RWPE2 (cell line): ENCODE results near the gene TRIM29.

Experiments used
- ATAC-seq: fragments of 200-7000 bp; cut with Tn5 transposase; 3 replicates; pipeline ENCODE4 v1.9.1; 2021; ENCODE audit warnings: low read depth
- DNase-seq: peaks from one replicate; pipeline ENCODE4 v3.0.0-alpha.2; 2020; ENCODE audit warnings: low spot score
- H3K27ac ChIP-seq: fragments of 450-650 bp; 2 replicates; pipeline ENCODE4 v1.5.1; 2017; ENCODE audit warnings: mild to moderate bottlenecking; ENCODE audit not compliant: poor library complexity, severe bottlenecking
- H3K27me3 ChIP-seq: fragments of 250-450 bp; sonication (Bioruptor Pico); 2 replicates; pipeline ENCODE4 v1.5.1; 2021; ENCODE audit warnings: mild to moderate bottlenecking, moderate library complexity; ENCODE audit not compliant: insufficient read depth, poor library complexity, severe bottlenecking
- H3K36me3 ChIP-seq: fragments of 250-450 bp; sonication (Bioruptor Pico); 2 replicates; pipeline ENCODE4 v1.5.1; 2020; ENCODE audit warnings: low read depth, mild to moderate bottlenecking, moderate library complexity
- H3K4me1 ChIP-seq: fragments of 250-450 bp; sonication (Bioruptor Pico); 2 replicates; pipeline ENCODE4 v1.5.1; 2021; ENCODE audit warnings: mild to moderate bottlenecking, moderate library complexity; ENCODE audit not compliant: insufficient read depth, poor library complexity, severe bottlenecking
- H3K4me3 ChIP-seq: fragments of 250-450 bp; sonication (Bioruptor Pico); 2 replicates; pipeline ENCODE4 v1.5.1; 2021; ENCODE audit warnings: mild to moderate bottlenecking, moderate library complexity; ENCODE audit not compliant: severe bottlenecking
- H3K9me3 ChIP-seq: fragments of 250-450 bp; sonication (Bioruptor Pico); 2 replicates; pipeline ENCODE4 v1.5.1; 2021; ENCODE audit warnings: mild to moderate bottlenecking, moderate library complexity; ENCODE audit not compliant: severe bottlenecking
- TF ChIP-seq, protein P1 (sequence below): fragments of 450-650 bp; IDR thresholded peaks from one replicate; pipeline ENCODE4 v1.5.1; 2017; ENCODE audit warnings: mild to moderate bottlenecking, moderate library complexity; ENCODE audit not compliant: poor library complexity, severe bottlenecking

Gene TRIM29

DNA sequence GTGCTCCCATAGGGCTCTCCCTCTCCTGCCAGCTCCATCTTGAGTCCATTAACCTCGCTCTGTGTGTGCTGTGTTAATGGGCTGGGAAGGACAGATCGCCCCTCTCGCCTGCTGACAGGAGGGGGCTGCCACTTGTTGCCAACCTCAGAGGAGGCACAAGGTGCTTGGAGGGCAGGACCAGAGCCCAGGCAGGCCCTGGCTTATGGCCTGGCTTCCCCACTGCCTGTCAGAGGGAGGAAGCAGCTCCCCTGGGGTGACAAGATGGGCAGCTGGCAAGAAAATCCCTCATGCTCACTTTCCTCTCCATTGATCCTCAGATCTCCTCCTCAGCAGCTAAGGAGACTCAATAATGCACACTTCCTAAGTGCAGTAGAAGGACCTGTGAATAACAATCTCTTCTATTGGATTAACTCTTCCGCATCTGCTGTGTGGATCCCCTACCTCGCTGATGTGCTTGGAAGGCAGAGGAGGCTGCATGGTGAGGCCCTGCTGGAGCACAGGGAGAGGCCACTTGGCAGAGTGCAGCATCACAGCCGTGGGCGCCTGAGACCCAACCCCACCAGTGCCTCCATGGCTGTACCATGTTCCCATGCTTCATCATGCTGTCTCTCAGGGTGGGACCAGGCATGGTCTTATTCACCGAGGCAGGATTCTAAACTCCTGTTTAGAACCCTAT is 70.3 kb downstream of the TRIM29 start:
- no peaks in the 10 kb centered on the region for H3K9me3 ChIP-seq
- TF ChIP-seq, protein P1, sequence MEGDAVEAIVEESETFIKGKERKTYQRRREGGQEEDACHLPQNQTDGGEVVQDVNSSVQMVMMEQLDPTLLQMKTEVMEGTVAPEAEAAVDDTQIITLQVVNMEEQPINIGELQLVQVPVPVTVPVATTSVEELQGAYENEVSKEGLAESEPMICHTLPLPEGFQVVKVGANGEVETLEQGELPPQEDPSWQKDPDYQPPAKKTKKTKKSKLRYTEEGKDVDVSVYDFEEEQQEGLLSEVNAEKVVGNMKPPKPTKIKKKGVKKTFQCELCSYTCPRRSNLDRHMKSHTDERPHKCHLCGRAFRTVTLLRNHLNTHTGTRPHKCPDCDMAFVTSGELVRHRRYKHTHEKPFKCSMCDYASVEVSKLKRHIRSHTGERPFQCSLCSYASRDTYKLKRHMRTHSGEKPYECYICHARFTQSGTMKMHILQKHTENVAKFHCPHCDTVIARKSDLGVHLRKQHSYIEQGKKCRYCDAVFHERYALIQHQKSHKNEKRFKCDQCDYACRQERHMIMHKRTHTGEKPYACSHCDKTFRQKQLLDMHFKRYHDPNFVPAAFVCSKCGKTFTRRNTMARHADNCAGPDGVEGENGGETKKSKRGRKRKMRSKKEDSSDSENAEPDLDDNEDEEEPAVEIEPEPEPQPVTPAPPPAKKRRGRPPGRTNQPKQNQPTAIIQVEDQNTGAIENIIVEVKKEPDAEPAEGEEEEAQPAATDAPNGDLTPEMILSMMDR: no peak
- no peak for ATAC-seq
- H3K4me3 ChIP-seq: no peak overlapping the region
- no peak overlapping the region for H3K27ac ChIP-seq
- no peaks in the 10 kb centered on the region for H3K4me1 ChIP-seq
- H3K27me3 ChIP-seq: no peaks in the 10 kb centered on the region
- no peak for DNase-seq
- no peaks in the 10 kb centered on the region for H3K36me3 ChIP-seq

DNA sequence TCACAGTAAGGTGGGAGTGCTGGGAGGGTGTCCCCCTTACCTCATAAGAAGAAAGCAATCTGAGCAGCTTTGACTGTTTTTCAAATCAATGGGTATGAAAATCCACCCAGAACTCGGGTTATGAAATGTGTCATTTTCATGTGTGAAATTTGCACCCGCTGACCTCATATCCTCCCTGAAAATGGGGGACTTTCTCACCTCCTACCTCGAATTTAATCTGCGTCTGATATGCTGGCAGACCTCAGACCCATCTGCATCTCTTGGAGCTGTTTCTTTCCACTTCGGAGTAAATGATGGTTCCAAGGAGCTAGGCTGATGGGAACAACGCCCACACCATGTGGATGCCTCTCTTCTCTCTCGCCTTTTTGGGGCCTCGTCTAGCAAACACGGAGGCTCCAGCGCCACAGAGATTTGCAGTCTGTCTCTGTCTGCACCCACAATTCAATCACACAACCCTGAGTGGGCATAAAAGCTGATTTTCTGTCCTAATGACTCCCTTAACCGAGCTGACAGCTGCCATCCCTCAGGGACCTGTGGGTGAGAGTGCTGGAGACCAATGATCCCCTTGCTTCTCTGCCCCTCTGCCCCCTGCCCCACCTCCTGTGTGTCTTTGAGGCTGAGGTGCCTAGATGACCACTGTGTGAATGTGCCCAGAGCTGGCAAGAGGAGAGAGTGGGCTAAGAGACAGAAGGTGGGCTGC is 71.0 kb downstream of the TRIM29 start:
- TF ChIP-seq, protein P1: no peak
- ATAC-seq: no peak
- no peaks in the 10 kb centered on the region for H3K9me3 ChIP-seq
- no peaks in the 10 kb centered on the region for H3K4me1 ChIP-seq
- H3K27ac ChIP-seq: no peak overlapping the region
- H3K27me3 ChIP-seq: no peaks in the 10 kb centered on the region
- no peak for DNase-seq
- no peak overlapping the region for H3K4me3 ChIP-seq
- no peaks in the 10 kb centered on the region for H3K36me3 ChIP-seq

DNA sequence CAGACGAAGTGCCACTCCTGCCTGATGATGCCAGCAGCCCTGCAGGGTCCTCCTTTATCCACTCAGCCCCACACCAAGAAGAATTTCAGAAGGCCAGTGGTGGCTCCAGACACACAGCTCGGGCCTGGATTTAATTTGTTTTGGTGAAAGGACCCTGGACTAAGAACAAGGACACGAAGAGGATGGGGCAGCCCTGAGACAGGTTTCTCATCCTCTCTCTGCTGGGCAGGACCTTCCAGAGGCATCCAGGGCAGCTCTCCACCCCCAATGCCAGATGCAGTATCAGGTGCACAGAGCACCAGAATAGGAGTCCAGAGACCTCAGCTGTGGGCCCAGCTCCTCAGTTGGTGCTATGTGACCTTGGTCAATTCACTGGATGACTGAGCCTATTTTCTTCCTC is 72.0 kb downstream of the TRIM29 start:
- Histone ChIP-seq H3K27ac (no peak overlapping the region), H3K36me3 (no peaks in the 10 kb centered on the region), H3K27me3 (no peaks in the 10 kb centered on the region), H3K4me3 (no peak overlapping the region), H3K4me1 (no peaks in the 10 kb centered on the region), H3K9me3 (no peaks in the 10 kb centered on the region)
- DNase-seq (no peak), ATAC-seq (no peak)
- TF ChIP-seq, protein P1: no peak

DNA sequence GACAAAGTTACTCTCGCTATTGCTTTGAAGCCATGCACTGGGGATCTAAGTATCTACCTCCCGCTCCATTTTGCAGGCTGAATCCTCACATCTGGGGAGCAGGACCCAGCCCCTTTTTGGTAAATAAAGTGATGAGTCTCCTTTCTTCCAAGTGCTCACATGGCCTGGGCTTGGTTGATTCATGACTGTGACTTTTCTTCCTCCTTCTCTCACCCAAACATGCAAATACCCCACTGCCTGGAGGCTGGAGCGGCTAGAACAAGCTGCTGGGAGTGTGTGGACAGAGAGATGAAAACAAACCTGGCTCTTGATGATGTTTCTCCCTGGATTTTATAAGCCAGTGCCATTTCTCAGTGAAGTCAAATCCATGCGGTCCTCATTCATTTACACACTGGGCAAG is 72.7 kb downstream of the TRIM29 start:
- Histone ChIP-seq H3K4me1 (no peaks in the 10 kb centered on the region), H3K4me3 (no peak overlapping the region), H3K9me3 (no peaks in the 10 kb centered on the region), H3K27me3 (no peaks in the 10 kb centered on the region), H3K36me3 (no peaks in the 10 kb centered on the region), H3K27ac (no peak overlapping the region)
- no peak for DNase-seq
- no peak for ATAC-seq
- TF ChIP-seq, protein P1: no peak

DNA sequence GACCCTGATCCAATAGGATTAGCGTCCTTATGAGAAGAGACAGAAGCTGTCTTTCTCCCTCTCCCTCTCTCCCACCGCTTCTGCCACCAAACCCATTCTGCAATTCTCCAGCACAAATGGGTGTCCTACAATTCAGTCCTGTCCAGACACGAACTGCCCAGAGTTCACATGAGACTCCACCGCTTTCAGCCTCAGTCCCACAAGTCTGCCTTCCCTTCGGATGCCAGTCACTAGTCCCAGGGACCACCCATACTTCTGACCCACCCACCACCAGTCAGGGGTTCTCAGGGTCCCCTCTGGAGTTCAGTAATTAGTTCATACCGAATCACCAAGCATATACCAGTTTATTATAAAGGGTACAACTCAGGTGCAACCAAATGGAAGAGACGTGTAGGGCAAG is 73.6 kb downstream of the TRIM29 start:
- ATAC-seq: no peak
- Histone ChIP-seq H3K27ac (no peak overlapping the region), H3K4me1 (no peaks in the 10 kb centered on the region), H3K9me3 (no peaks in the 10 kb centered on the region), H3K4me3 (no peak overlapping the region), H3K36me3 (no peaks in the 10 kb centered on the region), H3K27me3 (no peaks in the 10 kb centered on the region)
- DNase-seq: no peak
- TF ChIP-seq, protein P1: no peak
